GM23338 (cell line): Measurements from ENCODE around the gene SLK.

Source experiments
- EZH2 ChIP-seq: fragments of 200-600 bp; sonication (generic); IDR thresholded peaks from one replicate; pipeline ENCODE4 v1.8.0; 2017; ENCODE audit warnings: antibody characterized with exemption, mild to moderate bottlenecking, low read depth; ENCODE audit not compliant: unreplicated experiment
- EZH2phosphoT487 ChIP-seq: fragments of 200-600 bp; sonication (generic); IDR thresholded peaks from one replicate; pipeline ENCODE4 v1.8.1; 2018; ENCODE audit warnings: antibody characterized with exemption; ENCODE audit not compliant: unreplicated experiment
- POLR2AphosphoS5 ChIP-seq: IDR thresholded peaks from 2 replicates; pipeline ENCODE4 v1.6.1; 2016; ENCODE audit warnings: antibody characterized with exemption, low read depth
- ZNF331 ChIP-seq: fragments of 250-450 bp; sonication (Bioruptor Pico); IDR thresholded peaks from 2 replicates; pipeline ENCODE4 v1.5.0; 2020; ENCODE audit warnings: low read depth, mild to moderate bottlenecking, moderate library complexity
- TF ChIP-seq, protein P1 (sequence below), 2 experiments: fragments of 200-600 bp in 1 of 2; sonication (generic) in 1 of 2; conservative IDR thresholded peaks; 2 replicates each; pipeline versions ENCODE4 v1.5.1 to v1.6.1; 2016 to 2017; ENCODE audit warnings: antibody characterized with exemption in 2 of 2, low read depth in 2 of 2, mild to moderate bottlenecking in 2 of 2, moderate library complexity in 1 of 2
- TF ChIP-seq, protein P2 (sequence below): IDR thresholded peaks from 2 replicates; pipeline ENCODE4 v1.6.1; 2016; ENCODE audit warnings: antibody characterized with exemption
- TF ChIP-seq, protein P3 (sequence below): IDR thresholded peaks from one replicate; pipeline ENCODE4 v1.6.1; 2018; ENCODE audit warnings: antibody characterized with exemption; ENCODE audit not compliant: unreplicated experiment

DNA sequence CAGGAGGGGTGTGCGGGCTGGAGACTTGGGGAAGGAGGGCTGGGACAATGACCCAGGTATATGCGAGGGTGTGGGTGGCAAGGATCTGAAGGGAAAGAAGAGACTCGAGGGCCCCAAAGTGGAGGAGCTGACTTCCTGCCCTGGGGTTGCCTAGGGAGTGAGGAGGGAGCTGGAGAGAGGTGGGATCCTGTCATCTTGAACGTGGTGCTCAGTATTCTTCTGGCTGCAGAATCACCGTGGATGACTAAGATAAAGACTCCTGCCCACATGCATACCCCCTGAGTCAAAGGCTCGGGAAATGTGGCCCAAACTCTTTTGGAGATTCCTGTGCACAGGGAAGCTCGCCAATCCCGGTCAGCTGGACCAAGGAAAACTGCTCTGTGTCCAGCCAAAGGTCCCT lies 87.5 kb downstream of the SLK start:
- TF ChIP-seq, protein P1, sequence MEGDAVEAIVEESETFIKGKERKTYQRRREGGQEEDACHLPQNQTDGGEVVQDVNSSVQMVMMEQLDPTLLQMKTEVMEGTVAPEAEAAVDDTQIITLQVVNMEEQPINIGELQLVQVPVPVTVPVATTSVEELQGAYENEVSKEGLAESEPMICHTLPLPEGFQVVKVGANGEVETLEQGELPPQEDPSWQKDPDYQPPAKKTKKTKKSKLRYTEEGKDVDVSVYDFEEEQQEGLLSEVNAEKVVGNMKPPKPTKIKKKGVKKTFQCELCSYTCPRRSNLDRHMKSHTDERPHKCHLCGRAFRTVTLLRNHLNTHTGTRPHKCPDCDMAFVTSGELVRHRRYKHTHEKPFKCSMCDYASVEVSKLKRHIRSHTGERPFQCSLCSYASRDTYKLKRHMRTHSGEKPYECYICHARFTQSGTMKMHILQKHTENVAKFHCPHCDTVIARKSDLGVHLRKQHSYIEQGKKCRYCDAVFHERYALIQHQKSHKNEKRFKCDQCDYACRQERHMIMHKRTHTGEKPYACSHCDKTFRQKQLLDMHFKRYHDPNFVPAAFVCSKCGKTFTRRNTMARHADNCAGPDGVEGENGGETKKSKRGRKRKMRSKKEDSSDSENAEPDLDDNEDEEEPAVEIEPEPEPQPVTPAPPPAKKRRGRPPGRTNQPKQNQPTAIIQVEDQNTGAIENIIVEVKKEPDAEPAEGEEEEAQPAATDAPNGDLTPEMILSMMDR (conservative IDR thresholded peaks at IDR 0.05; ENCODE audit: low read depth in 2 of 2): no peak
- TF ChIP-seq EZH2 (no peak), POLR2AphosphoS5 (no peak), EZH2phosphoT487 (no peak), ZNF331 (CRISPR knock-in tag) (no peak)
- TF ChIP-seq, protein P2, sequence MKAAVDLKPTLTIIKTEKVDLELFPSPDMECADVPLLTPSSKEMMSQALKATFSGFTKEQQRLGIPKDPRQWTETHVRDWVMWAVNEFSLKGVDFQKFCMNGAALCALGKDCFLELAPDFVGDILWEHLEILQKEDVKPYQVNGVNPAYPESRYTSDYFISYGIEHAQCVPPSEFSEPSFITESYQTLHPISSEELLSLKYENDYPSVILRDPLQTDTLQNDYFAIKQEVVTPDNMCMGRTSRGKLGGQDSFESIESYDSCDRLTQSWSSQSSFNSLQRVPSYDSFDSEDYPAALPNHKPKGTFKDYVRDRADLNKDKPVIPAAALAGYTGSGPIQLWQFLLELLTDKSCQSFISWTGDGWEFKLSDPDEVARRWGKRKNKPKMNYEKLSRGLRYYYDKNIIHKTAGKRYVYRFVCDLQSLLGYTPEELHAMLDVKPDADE: no peak
- TF ChIP-seq, protein P3, sequence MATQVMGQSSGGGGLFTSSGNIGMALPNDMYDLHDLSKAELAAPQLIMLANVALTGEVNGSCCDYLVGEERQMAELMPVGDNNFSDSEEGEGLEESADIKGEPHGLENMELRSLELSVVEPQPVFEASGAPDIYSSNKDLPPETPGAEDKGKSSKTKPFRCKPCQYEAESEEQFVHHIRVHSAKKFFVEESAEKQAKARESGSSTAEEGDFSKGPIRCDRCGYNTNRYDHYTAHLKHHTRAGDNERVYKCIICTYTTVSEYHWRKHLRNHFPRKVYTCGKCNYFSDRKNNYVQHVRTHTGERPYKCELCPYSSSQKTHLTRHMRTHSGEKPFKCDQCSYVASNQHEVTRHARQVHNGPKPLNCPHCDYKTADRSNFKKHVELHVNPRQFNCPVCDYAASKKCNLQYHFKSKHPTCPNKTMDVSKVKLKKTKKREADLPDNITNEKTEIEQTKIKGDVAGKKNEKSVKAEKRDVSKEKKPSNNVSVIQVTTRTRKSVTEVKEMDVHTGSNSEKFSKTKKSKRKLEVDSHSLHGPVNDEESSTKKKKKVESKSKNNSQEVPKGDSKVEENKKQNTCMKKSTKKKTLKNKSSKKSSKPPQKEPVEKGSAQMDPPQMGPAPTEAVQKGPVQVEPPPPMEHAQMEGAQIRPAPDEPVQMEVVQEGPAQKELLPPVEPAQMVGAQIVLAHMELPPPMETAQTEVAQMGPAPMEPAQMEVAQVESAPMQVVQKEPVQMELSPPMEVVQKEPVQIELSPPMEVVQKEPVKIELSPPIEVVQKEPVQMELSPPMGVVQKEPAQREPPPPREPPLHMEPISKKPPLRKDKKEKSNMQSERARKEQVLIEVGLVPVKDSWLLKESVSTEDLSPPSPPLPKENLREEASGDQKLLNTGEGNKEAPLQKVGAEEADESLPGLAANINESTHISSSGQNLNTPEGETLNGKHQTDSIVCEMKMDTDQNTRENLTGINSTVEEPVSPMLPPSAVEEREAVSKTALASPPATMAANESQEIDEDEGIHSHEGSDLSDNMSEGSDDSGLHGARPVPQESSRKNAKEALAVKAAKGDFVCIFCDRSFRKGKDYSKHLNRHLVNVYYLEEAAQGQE: no peak
